Activated CD4-positive, alpha-beta T cell treated with anti-CD3 and anti-CD28 coated beads for 4 hours (primary cell): ENCODE measurements around the gene POC1A.
A peak's percentile ranks its signal among the peaks of the same experiment; 100 is the strongest.

Source experiments
- DNase-seq, 2 donors: peaks; one replicate each; pipeline ENCODE4 v3.0.0-alpha.2; 2020

POC1A gene

GRCh38 chr3:52150860-52151259, 3.4 kb downstream of the POC1A start:
- no peak for DNase-seq

- DNase-seq: no peak
Observed at GRCh38 chr3:52150357-52150756, 3.9 kb downstream of the POC1A start.

GRCh38 chr3:52149726-52150125, 4.5 kb downstream of the POC1A start:
- DNase-seq: no peak

GRCh38 chr3:52149021-52149420, 5.2 kb downstream of the POC1A start:
- DNase-seq: no peak

GRCh38 chr3:52147804-52148203, 6.4 kb downstream of the POC1A start:
- no peak for DNase-seq

- DNase-seq: no peak
Observed at GRCh38 chr3:52146811-52147210, 7.4 kb downstream of the POC1A start.

GRCh38 chr3:52146189-52146588, 8.0 kb downstream of the POC1A start:
- DNase-seq: no peak

- DNase-seq: no peak
Observed at GRCh38 chr3:52145736-52146110, 8.5 kb downstream of the POC1A start.

- no peak for DNase-seq
Observed at GRCh38 chr3:52144796-52145735, 9.2 kb downstream of the POC1A start.

- DNase-seq: peak; percentile 86 to 90
Observed at GRCh38 chr3:52144034-52144795, 10.0 kb downstream of the POC1A start.

- DNase-seq: no peak
Observed at GRCh38 chr3:52143616-52144015, 10.6 kb downstream of the POC1A start.

GRCh38 chr3:52143156-52143555, 11.1 kb downstream of the POC1A start:
- no peak for DNase-seq

GRCh38 chr3:52141751-52142150, 12.5 kb downstream of the POC1A start:
- DNase-seq: no peak

GRCh38 chr3:52140769-52141168, 13.5 kb downstream of the POC1A start:
- no peak for DNase-seq

- no peak for DNase-seq
Observed at GRCh38 chr3:52140000-52140399, 14.2 kb downstream of the POC1A start.

GRCh38 chr3:52137311-52137710, 16.9 kb downstream of the POC1A start:
- no peak for DNase-seq

- DNase-seq: no peak
Observed at GRCh38 chr3:52136513-52136912, 17.7 kb downstream of the POC1A start.

- no peak for DNase-seq
Observed at GRCh38 chr3:52135332-52135731, 18.9 kb downstream of the POC1A start.

- no peak for DNase-seq
Observed at GRCh38 chr3:52134761-52135160, 19.5 kb downstream of the POC1A start.

- DNase-seq: no peak
Observed at GRCh38 chr3:52132930-52133329, 21.3 kb downstream of the POC1A start.

GRCh38 chr3:52132041-52132440, 22.2 kb downstream of the POC1A start:
- DNase-seq: no peak

- DNase-seq: no peak
Observed at GRCh38 chr3:52130966-52131622, 23.1 kb downstream of the POC1A start.

GRCh38 chr3:52128118-52128683, 26.0 kb downstream of the POC1A start:
- DNase-seq: no peak
